Activated T-cell treated with anti-CD3 and anti-CD28 coated beads for 24 hours (primary cell): ENCODE results near the gene OR10H1.
"Not testable (repeated sequence)": the region's sequence is repeated elsewhere in the genome, so short reads cannot be mapped to it uniquely, and the experiment has no call there.

ENCODE experiments used
- DNase-seq: peaks from one replicate; pipeline ENCODE4 v3.0.0-alpha.2; 2020; ENCODE audit warnings: low read depth

The OR10H1 gene

DNA sequence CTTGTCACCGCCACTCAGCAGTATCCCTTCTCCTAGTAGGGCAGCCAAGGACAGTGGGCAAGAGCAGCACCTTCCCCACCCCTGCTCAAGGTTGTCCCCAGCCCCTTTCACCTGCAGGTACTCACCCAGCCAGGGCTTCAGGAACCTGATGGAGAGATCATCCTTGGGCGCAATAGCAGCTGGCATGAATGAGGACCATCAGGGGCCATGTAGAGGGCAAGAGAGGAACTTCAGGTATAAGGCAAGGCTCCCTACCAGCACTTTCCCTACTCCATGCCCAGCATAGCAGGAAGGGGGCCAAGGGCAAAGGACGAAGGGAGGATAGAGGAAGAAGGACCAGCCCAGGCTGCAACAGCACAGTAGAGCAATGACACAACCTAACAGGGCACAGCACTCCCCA is 41.3 kb downstream of the OR10H1 start:
- not testable (repeated sequence) for DNase-seq

- no peak for DNase-seq
Measured at GRCh38 chr19:15769586-15769985, 45.9 kb downstream of the OR10H1 start.

GRCh38 chr19:15759962-15760565 is 55.4 kb downstream of the OR10H1 start:
- no peak for DNase-seq

DNA sequence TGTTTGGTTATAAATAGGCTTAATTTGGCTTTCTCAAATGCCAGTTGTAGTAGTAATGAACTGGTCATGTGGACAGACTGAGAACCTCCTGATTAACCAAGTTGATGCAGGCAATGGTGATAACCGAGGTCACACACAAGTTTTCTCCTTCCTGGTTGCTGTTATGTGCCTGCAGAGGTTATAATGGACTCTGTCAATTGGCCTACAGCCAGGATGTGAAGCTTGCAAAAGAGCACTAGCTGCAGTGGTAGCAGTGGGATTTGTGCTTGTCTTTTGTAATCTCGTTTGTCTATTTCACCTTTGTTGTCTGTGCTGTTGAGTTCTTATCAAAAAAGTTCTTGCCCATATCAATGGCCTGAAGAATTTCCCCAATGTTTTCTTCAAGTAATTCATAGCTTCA is 57.1 kb downstream of the OR10H1 start:
- DNase-seq: no peak
